ENCODE measurements around the gene GID4.
A peak's percentile ranks its signal among the peaks of the same experiment; 100 is the strongest.

GID4 gene

DNA sequence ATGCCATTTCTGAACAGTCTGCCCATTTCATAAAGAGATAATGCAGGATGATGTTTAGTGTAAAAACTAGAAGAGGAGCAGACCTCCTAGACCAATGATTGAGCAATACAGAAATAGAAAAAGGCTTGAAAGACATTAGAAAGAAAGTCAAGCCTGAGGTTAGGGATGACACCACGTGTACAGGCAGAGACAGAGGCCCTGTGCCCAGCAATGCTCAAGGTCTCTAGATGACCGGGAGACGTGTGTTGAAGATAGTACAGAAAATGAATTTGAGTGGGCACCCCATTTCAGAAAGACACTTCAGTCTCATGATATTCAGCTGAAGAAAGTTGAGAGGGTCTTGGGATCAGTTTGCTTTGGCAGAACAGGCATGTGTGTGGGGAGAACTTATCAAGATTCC, 5.4 kb downstream of the GID4 start:
- DNase-seq: no peak

DNA sequence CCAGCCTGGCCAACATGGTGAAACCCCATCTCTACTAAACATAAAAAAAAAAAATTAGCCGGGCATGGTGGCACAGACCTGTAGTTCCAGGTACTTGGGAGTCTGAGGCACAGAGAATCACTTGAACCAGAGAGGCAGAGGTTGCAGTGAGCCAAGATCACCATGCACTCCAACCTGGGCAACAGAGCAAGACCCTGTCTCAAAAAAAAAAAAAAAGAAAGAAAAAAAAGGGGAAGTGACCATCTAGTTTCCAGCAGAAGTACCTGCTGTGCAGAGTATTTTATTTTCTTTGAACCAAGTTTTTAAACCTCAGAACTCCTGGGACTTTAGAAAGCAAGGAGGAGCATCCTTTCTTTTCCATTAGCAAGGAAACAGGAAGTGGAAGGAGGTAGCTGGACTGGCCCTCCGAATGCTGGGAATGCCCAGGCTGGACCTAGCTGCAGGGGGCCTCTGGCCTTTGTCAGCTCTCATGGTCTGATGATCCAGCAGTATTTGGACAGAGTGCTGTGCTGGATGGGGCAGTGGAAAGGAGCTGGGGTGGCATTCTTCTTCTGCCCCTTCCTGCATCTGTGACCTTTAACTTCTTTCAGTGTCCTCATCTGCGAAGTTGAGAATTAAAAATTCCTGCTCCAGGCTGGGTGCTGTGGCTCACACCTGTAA, 6.6 kb downstream of the GID4 start:
- DNase-seq: no peak

DNA sequence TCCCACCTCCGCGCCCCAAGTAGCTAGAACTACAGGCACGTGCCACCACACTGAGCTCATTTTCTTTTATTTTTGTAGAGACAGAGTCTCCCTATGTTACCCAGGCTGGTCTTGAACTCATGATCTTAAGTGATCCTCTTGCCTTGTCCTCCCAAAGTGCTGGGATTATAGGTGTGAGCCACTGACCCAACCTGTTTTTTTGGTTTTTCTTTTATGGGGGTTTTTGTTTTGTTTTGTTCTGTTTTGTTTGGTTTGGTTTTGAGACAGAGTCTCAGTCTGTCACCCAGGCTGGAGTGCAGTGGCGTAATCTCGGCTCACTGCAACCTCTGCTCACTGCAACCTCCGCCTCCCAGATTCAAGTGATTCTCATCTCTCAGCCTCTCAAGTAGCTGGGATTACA, 16.4 kb downstream of the GID4 start:
- no peak for DNase-seq

- DNase-seq: no peak
These were observed 17.0 kb downstream of the GID4 start for GRCh38 chr17:18056214-18056613.

GRCh38 chr17:18059283-18059682, 20.1 kb downstream of the GID4 start:
- no peak for DNase-seq

GRCh38 chr17:18064053-18064452, 24.8 kb downstream of the GID4 start:
- DNase-seq: no peak

DNA sequence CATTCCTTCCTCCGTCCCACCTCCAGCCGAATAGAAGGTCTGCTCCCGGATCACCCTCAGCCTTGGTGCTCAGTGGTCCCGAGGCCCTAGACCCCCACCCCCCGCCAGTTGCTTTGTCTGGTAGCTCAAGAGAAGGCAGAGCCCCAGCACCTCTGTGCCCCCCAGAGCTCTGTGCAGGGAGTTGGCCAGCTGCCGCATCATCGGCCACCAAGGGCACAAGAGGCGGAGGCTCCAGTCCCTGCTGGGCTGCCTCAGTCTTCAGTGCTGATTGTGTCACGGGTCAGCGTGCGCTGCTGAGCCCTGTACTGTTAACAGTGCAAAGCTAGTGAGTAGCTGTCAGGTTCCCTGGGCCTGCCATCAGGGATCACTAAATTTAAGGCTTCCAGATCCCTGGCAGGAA, 26.3 kb downstream of the GID4 start:
- no peak for DNase-seq

- no peak for DNase-seq
These were observed 27.7 kb downstream of the GID4 start for GRCh38 chr17:18066866-18067265.

GRCh38 chr17:18069101-18069500, 29.9 kb downstream of the GID4 start:
- no peak for DNase-seq

- DNase-seq: peak; percentile 31
These were observed 31.7 kb downstream of the GID4 start for GRCh38 chr17:18070861-18071340.

DNA sequence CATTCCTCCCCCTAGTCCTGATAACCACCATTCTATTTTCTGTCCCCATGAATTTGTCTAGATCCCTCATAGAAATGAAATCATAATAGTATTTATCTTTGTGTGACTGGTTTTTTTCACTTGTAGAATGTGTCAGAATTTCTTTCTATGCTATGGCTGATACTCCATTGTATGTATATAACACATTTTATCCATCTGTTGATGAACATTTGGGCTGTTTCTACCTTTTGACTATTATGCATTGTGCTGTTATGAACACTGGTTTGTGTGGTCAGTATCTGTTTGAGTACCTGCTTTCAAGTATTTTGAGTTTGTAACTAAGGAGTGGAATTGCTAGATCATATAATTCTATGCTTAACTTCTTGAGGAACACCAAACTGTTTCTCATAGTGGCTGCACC, 32.5 kb downstream of the GID4 start:
- no peak for DNase-seq

GRCh38 chr17:18074566-18075272, 35.5 kb downstream of the GID4 start:
- DNase-seq: no peak

DNA sequence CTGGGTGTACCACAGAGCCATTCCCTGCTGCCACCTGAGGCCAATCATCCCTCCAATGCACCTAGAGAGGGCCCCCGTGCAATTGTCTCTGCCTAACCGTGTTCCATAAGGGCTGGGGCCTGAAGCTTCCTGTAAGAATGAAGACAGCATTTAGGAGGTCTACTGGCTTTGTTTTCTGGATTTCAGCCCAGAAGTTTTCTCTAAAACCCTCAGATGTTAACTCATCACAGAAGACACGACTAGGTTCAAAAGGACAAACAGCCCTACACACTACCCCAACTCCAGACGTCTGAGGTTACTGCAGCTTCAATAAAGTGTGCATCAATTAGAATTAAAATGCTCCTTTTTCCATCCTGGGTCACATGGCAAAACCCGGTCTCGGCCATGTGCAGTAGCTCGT, 37.7 kb downstream of the GID4 start:
- DNase-seq: no peak

DNA sequence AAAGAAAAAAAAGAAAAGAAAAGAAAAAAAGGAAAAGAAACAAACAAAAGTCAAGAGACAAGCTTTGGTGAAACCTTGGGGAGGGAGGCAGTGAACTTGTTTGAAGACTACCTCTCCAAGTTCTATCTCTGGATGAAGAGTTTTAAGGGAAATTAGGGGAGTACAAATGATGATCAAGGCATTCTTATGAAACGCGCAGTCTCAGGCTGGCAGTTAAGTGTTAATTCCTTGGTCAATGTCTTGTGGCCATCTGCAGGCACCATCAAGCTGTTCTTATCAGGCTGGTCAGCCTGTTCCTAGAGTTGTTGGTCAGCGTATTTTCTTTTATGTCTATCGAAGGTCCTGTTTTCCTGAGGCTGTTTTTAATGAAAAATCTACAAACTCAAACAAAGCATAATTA, 40.3 kb downstream of the GID4 start:
- DNase-seq: no peak

GRCh38 chr17:18084256-18084655, 45.0 kb downstream of the GID4 start:
- no peak for DNase-seq

- DNase-seq: peak; percentile 89
These were observed 48.6 kb downstream of the GID4 start, which contains the start of gene DRG2 for GRCh38 chr17:18087610-18088491. DRG2 (plus strand) TSS chr17:18087948; CDS start chr17:18088024, 76 bp downstream.

GRCh38 chr17:18089613-18090012, 50.4 kb downstream of the GID4 start:
- no peak for DNase-seq

- DNase-seq: peak; percentile 79
These were observed 54.6 kb downstream of the GID4 start for GRCh38 chr17:18093616-18094408.

DNA sequence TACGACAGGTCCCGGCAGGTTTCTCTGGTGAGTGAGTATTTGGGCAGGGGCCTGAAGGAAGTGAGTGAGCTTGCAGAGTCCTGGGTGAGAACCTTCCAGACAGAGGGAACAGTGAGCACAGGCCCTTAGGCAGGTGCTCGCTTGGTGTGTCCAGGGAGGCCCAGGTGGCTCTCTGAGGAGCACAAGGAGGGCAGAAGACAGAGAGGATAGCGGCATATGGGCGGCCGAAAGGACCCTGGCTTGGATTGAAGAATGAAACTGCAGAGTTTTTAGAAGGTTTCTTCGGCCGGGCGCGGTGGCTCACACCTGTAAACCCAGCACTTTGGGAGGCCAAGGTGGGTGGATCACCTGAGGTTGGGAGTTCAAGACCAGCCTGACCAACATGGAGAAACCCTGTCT, 55.2 kb downstream of the GID4 start:
- DNase-seq: no peak

DNA sequence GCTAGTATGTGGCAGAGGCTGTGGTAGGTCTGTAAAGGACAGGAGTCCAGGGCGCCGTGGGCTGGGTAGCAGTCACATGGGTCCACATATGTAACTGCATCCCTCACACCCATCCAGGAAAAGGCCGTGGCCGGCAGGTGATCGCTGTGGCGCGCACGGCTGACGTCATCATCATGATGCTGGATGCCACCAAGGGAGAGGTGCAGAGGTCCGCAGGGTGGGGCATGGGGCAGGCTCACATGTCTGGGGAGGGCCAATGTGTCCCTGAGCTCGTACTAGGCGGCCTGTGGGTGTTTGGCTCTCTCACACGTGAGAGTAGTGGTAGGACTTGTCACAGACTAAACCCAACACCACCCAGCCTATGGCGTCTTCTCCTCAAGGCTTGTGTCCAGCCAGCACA, 60.3 kb downstream of the GID4 start:
- DNase-seq: no peak

- no peak for DNase-seq
These were observed 61.4 kb downstream of the GID4 start for GRCh38 chr17:18100616-18101015.

- no peak for DNase-seq
These were observed 62.6 kb downstream of the GID4 start for GRCh38 chr17:18101828-18102227.
